Measurements from ENCODE around the gene SNX14.

SNX14 gene

DNA sequence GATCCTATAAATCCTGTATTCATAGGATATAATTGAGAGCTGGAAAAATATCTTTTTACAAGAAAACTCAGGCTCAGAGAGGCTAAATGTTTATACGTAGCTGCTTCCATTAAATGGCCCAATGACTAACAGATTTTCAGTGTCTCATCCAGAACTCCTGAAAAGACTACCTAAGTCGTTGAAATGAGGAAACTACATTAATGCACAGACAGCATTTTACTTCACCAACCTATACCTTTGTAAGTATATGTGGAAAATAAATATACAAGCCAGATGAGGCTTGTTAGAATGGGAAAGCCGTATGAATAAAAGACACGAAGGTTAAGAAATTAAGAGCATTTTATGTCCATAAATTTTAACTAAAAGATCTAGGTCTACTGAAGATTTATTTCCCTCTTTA lies 8.4 kb upstream of the SNX14 start:
- H3K9me3 ChIP-seq (ENCODE audit: control insufficient read depth, insufficient read depth, low read depth, low read length), result no peaks in the 10 kb centered on the region
- H3K4me3 ChIP-seq (ENCODE audit: low read depth, low read length), result no peak overlapping the region
- CTCF ChIA-PET, result interaction anchor here (0.6 kb wide), 1 partner anchor 22 kb away, joined by 4 read pairs; no protein-coding TSS in a partner anchor
- no peaks in the 10 kb centered on the region; a peak in 1 of 3 replicates for H3K36me3 ChIP-seq (ENCODE audit: control insufficient read depth in 2 of 2, insufficient read depth in 1 of 2, low read length in 2 of 2)
- peaks cover 14% of the 10 kb centered on the region for H3K4me1 ChIP-seq (ENCODE audit: control insufficient read depth, insufficient read depth, low read length)
- TF ChIP-seq TCF7L2 (IDR thresholded peaks at IDR 0.05; ENCODE audit: borderline replicate concordance, low read depth, low read length) (no peak), ZNF707 (tag by site-specific recombination; IDR thresholded peaks at IDR 0.05) (no peak), ZNF174 (tag by site-specific recombination; IDR thresholded peaks at IDR 0.05) (no peak), ZSCAN16 (tag by site-specific recombination; IDR thresholded peaks at IDR 0.05) (no peak)
- TF ChIP-seq, protein P1, sequence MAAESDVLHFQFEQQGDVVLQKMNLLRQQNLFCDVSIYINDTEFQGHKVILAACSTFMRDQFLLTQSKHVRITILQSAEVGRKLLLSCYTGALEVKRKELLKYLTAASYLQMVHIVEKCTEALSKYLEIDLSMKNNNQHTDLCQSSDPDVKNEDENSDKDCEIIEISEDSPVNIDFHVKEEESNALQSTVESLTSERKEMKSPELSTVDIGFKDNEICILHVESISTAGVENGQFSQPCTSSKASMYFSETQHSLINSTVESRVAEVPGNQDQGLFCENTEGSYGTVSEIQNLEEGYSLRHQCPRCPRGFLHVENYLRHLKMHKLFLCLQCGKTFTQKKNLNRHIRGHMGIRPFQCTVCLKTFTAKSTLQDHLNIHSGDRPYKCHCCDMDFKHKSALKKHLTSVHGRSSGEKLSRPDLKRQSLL (tag by site-specific recombination; IDR thresholded peaks at IDR 0.05), result no peak
- TF ChIP-seq, protein P2, sequence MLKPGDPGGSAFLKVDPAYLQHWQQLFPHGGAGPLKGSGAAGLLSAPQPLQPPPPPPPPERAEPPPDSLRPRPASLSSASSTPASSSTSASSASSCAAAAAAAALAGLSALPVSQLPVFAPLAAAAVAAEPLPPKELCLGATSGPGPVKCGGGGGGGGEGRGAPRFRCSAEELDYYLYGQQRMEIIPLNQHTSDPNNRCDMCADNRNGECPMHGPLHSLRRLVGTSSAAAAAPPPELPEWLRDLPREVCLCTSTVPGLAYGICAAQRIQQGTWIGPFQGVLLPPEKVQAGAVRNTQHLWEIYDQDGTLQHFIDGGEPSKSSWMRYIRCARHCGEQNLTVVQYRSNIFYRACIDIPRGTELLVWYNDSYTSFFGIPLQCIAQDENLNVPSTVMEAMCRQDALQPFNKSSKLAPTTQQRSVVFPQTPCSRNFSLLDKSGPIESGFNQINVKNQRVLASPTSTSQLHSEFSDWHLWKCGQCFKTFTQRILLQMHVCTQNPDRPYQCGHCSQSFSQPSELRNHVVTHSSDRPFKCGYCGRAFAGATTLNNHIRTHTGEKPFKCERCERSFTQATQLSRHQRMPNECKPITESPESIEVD (tag by site-specific recombination; IDR thresholded peaks at IDR 0.05), result peak; percentile 34; the same call in 1 of the 2 replicates
- TF ChIP-seq, protein P3, sequence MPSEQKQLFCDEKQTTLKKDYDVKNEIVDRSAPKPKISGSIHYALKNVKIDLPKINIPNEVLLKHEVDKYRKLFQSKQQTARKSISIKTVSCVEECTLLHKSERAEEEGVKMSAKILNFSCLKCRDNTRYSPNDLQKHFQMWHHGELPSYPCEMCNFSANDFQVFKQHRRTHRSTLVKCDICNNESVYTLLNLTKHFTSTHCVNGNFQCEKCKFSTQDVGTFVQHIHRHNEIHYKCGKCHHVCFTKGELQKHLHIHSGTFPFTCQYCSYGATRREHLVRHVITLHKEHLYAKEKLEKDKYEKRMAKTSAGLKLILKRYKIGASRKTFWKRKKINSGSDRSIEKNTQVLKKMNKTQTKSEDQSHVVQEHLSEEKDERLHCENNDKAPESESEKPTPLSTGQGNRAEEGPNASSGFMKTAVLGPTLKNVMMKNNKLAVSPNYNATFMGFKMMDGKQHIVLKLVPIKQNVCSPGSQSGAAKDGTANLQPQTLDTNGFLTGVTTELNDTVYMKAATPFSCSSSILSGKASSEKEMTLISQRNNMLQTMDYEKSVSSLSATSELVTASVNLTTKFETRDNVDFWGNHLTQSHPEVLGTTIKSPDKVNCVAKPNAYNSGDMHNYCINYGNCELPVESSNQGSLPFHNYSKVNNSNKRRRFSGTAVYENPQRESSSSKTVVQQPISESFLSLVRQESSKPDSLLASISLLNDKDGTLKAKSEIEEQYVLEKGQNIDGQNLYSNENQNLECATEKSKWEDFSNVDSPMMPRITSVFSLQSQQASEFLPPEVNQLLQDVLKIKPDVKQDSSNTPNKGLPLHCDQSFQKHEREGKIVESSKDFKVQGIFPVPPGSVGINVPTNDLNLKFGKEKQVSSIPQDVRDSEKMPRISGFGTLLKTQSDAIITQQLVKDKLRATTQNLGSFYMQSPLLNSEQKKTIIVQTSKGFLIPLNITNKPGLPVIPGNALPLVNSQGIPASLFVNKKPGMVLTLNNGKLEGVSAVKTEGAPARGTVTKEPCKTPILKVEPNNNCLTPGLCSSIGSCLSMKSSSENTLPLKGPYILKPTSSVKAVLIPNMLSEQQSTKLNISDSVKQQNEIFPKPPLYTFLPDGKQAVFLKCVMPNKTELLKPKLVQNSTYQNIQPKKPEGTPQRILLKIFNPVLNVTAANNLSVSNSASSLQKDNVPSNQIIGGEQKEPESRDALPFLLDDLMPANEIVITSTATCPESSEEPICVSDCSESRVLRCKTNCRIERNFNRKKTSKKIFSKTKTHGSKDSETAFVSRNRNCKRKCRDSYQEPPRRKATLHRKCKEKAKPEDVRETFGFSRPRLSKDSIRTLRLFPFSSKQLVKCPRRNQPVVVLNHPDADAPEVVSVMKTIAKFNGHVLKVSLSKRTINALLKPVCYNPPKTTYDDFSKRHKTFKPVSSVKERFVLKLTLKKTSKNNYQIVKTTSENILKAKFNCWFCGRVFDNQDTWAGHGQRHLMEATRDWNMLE (tag by site-specific recombination; conservative IDR thresholded peaks at IDR 0.05; ENCODE audit: low read depth), result no peak
- TF ChIP-seq, protein P4, sequence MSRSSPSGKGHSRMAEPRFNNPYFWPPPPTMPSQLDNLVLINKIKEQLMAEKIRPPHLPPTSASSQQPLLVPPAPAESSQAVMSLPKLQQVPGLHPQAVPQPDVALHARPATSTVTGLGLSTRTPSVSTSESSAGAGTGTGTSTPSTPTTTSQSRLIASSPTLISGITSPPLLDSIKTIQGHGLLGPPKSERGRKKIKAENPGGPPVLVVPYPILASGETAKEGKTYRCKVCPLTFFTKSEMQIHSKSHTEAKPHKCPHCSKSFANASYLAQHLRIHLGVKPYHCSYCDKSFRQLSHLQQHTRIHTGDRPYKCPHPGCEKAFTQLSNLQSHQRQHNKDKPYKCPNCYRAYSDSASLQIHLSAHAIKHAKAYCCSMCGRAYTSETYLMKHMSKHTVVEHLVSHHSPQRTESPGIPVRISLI (tag by site-specific recombination; IDR thresholded peaks at IDR 0.05), result peak; percentile 35; the same call in 1 of the 2 replicates
- no peak overlapping the region for H3K27ac ChIP-seq (ENCODE audit: extremely low read depth, low read depth, low read length)
- POLR2A ChIA-PET, result interaction anchor here (1.0 kb wide), 1 partner anchor 76 kb away, joined by 6 read pairs; no protein-coding TSS in a partner anchor

DNA sequence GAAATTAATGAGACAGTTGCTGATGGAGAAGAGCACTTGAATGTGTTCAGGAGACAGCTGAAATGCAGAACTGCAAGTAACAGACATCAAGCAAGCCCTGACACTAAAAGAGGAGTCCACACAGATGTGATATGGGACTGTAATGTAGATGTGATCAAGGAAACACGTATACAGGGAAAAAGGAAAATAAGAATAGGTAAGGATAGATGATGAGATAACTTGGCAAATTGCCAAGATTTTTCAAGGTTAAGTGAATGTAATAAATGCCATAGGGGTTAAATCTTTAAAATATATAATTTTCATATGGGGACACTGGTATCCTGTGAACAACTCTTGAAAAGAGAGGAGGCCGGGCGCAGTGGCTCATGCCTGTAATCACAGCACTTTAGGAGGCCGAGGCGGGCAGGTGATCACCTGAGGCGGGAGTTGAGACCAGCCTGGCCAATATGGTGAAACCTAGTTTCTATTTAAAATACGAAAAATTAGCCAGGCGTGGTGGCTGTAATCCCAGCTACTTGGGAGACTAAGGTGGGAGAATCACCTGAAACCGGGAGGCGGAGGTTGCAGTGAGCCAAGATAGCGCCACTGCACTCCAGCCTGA lies 7.2 kb upstream of the SNX14 start:
- no peak overlapping the region for H3K27ac ChIP-seq (ENCODE audit: extremely low read depth, low read depth, low read length)
- ChIA-PET CTCF (no interaction called here), POLR2A (interaction anchor here (1.0 to 1.6 kb wide), 3 partner anchors 42 to 78 kb away, joined by 4 to 6 read pairs (median 4); partner anchors contain the start of gene SYNCRIP)
- peaks cover 6% of the 10 kb centered on the region for H3K4me1 ChIP-seq (ENCODE audit: control insufficient read depth, insufficient read depth, low read length)
- no peaks in the 10 kb centered on the region; a peak in 1 of 3 replicates for H3K36me3 ChIP-seq (ENCODE audit: control insufficient read depth in 2 of 2, insufficient read depth in 1 of 2, low read length in 2 of 2)
- H3K4me3 ChIP-seq (ENCODE audit: low read depth, low read length), result no peak overlapping the region
- H3K9me3 ChIP-seq (ENCODE audit: control insufficient read depth, insufficient read depth, low read depth, low read length), result no peaks in the 10 kb centered on the region
- TF ChIP-seq ZNF626 (tag by site-specific recombination; IDR thresholded peaks at IDR 0.05), result no peak
- TF ChIP-seq, protein P5, sequence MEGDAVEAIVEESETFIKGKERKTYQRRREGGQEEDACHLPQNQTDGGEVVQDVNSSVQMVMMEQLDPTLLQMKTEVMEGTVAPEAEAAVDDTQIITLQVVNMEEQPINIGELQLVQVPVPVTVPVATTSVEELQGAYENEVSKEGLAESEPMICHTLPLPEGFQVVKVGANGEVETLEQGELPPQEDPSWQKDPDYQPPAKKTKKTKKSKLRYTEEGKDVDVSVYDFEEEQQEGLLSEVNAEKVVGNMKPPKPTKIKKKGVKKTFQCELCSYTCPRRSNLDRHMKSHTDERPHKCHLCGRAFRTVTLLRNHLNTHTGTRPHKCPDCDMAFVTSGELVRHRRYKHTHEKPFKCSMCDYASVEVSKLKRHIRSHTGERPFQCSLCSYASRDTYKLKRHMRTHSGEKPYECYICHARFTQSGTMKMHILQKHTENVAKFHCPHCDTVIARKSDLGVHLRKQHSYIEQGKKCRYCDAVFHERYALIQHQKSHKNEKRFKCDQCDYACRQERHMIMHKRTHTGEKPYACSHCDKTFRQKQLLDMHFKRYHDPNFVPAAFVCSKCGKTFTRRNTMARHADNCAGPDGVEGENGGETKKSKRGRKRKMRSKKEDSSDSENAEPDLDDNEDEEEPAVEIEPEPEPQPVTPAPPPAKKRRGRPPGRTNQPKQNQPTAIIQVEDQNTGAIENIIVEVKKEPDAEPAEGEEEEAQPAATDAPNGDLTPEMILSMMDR (tag by site-specific recombination; IDR thresholded peaks at IDR 0.05), result no peak
- peak; percentile 48; the same call in 1 of the 2 replicates for TF ChIP-seq ZNF214 (tag by site-specific recombination; IDR thresholded peaks at IDR 0.05; ENCODE audit: borderline replicate concordance)
- no peak for TF ChIP-seq ZNF155 (tag by site-specific recombination; IDR thresholded peaks at IDR 0.05)
- TF ChIP-seq, protein P6, sequence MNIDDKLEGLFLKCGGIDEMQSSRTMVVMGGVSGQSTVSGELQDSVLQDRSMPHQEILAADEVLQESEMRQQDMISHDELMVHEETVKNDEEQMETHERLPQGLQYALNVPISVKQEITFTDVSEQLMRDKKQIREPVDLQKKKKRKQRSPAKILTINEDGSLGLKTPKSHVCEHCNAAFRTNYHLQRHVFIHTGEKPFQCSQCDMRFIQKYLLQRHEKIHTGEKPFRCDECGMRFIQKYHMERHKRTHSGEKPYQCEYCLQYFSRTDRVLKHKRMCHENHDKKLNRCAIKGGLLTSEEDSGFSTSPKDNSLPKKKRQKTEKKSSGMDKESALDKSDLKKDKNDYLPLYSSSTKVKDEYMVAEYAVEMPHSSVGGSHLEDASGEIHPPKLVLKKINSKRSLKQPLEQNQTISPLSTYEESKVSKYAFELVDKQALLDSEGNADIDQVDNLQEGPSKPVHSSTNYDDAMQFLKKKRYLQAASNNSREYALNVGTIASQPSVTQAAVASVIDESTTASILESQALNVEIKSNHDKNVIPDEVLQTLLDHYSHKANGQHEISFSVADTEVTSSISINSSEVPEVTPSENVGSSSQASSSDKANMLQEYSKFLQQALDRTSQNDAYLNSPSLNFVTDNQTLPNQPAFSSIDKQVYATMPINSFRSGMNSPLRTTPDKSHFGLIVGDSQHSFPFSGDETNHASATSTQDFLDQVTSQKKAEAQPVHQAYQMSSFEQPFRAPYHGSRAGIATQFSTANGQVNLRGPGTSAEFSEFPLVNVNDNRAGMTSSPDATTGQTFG (tag by site-specific recombination; IDR thresholded peaks at IDR 0.05; ENCODE audit: borderline replicate concordance), result no peak
- TF ChIP-seq ZNF585B (tag by site-specific recombination; IDR thresholded peaks at IDR 0.05), result no peak
- TF ChIP-seq ZNF37A (tag by site-specific recombination; IDR thresholded peaks at IDR 0.05), result peak; percentile 84
- no peak for TF ChIP-seq ZNF423 (tag by site-specific recombination; IDR thresholded peaks at IDR 0.05)
- TF ChIP-seq SP7 (tag by site-specific recombination; IDR thresholded peaks at IDR 0.05), result no peak
